GM18873 (cell line): ENCODE results near the gene SENP5.
A peak's percentile ranks its signal among the peaks of the same experiment; 100 is the strongest.

Source experiments
- ATAC-seq: cut with Tn5 transposase; IDR thresholded peaks from one replicate; pipeline ENCODE4 v1.9.1; 2021; ENCODE audit warnings: mild to moderate bottlenecking, moderate library complexity, moderate number of reproducible peaks; ENCODE audit not compliant: unreplicated experiment, low FRiP score

The SENP5 gene

DNA sequence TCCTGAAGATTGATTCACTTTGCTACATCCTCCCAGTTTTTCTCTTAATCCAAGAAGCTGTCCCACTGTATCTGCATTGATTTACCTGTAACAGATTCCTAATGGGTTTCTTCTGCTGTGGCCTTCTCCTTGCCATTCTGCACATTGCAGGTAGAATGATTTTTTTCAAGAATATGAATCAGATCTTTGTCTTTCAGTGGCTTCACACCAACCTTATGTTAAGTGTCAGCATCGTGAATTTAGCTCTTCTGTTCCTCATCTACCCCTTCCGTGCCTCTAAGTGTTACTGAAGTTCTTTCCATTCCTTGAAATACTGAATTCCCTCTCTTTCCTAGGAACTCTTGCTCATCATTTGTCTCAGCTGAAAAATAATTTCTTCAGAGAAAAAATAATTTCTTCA, 7.5 kb downstream of the SENP5 start:
- no peak for ATAC-seq

DNA sequence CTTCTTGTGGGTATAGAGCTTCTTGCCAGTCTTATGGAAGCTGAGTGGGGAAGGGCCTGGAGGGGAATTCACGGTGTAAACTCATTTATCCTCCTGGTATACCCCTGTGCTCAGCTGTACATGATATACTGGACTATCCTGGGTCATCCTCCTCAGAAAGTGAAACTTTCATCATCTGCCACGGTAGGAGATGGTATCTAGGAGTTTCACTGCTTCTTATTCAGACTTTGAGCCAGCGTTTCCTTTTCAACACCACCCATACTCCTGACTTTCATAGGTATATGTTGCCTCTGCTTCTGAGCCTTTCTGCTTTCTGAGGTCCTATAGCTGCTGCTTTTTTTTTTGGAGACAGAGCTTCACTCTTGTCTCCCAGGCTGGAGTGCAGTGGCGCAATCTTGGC, 15.6 kb downstream of the SENP5 start:
- ATAC-seq, result peak; percentile 56

DNA sequence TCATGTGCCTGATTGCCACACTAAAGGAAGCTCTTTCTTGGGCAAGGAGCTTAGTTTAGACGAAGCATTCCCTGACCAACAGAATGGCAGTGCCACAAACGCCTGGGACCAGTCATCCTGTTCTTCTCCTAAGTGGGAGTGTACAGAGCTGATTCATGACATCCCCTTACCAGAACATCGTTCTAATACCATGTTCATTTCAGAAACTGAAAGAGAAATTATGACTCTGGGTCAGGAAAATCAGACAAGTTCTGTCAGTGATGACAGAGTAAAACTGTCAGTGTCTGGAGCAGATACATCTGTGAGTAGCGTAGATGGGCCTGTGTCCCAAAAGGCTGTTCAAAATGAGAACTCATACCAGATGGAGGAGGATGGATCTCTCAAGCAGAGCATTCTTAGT, 18.4 kb downstream of the SENP5 start:
- no peak for ATAC-seq

DNA sequence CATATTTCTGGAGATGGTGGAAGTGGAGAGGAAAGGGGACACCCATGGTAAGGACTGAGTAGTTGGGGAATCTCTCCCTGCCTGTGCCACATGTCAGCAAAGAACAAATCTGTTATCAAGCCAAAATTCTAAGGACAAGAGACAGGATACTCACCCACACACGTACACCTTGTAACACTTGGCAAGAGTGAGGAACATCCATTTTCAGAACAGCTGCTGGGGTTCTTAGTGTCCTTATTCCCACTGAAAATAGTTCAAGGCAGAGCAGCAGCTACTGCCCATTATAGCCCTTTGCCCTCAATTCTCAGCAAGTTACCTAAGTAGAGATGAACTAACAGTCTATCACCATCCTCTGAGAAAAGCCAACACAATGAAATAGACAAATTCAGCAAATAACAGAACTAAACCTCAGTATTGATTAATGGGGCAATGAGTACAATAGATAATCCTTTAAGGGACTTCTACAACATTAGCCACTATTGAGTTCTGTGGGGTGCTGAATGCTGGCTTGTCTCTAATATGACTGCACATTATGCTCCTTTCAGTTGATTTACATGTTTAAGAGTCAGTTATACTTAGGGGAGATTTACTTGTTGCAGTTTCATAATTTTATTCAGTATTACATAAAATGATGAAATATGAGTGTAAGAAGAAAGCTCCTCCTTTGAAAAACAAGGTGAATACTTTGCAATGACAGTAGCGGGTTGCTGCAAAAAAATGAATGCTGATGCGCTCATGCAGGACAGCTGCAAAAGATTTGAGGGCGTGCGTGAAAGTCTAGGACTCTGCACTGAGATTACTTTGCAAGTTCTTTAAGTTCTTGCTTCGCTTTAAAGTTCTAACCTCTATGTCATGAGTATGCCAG, 22.4 kb downstream of the SENP5 start:
- ATAC-seq, result no peak

DNA sequence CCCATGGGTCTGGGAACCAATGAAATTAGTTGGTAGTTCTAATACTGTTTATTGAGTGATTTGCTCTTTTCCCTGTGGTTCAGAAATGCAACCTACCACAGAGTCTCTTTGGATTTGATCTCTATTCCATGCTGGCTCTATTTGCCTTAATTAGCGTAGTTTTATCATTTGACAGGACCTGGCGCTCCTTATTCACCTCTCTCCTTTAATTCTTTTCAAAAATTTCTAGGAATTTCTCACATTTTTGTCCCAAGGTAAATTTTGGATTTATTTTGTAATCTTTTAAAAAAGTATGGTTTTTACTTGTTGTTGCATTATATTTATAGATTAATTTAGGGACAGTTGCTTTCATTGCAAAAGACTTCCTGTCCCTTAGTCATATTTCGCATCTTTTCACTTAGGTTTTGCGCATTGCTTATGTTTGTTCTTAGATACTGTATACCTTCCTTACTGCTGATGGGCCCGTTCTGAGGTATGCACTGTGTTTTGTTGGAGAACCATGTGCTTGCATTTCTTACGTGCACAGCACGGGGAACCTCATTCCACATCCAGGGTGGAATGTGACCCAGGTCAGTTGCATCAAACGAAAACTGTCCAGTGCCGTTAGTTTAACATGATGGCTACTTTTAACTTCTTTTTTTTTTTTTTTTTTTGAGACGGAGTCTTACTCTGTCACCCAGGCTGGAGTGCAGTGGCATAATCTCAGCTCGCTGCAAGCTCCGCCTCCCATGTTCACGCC, 27.0 kb downstream of the SENP5 start:
- ATAC-seq, result no peak

DNA sequence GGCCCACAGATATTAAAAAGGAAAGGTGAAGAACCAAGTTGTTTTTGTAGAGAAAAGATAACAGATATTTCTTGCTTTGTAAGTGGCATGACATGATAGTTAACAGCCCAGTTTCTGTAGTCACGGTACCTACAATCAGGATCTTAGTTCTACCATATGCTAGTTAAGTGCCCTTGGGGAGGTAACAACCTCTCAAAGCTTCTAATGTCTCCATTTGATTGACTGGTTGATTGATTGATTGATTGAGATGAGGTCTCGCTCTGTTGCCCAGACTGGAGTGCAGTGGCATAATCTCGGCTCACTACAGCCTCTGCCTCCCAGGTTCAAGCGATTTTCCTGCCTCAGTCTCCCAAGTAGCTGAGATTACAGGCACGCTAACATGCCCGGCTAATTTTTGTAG, 28.5 kb downstream of the SENP5 start:
- no peak for ATAC-seq

DNA sequence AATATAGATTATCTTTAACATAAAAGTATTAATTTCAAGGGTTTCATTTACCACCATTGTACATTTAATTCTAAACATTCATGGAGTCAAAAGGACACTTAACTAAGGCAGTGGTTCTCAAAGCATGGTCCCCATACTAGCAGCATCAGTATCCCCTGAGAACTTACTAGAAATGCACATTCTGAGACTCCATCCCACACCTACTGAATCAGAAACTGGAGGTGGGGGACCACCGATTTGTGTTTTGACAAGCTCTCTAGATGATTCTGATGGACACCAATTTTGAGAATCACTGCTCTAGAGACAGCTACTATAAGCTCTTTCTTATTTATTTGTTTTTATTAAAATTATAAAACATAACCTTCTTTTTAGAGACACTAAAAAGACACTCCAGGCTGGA, 34.0 kb downstream of the SENP5 start:
- ATAC-seq, result no peak

DNA sequence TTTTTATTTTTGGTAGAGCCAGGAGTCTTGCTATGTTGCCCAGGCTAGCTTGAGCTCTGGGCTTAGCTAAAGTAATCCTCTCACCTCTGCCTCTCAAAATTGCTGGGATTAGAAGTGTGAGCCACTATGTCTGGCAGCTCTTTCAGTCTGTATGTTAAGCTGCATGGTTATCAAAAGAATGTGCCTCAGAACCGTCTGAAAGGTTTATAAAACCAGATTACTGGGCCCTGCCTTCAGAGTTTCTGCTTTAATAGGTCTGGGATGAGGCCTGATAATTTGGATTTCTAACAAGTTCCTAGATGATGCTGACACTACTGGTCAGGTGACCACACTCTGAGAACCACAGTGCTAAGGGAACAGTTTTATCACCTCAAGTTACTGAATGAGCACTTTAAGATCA, 34.6 kb downstream of the SENP5 start:
- no peak for ATAC-seq

DNA sequence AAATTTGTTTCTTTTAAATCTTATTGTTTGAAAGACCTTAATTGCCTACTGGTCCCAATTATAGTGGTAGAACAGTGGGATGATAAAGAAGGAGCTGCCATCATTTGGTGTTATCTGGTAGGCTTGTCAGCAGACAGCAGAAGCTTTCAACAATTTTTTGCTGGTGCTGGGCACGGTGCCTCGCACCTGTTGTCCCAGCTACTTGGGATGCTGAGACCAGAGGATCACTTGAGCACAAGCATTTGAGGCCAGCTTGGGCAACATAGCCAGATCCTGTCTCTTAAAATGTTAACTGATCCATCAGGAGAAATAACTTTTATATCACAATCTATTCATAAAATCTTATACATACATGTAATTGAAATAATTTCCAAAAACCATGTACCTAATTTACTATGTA, 36.0 kb downstream of the SENP5 start:
- no peak for ATAC-seq

DNA sequence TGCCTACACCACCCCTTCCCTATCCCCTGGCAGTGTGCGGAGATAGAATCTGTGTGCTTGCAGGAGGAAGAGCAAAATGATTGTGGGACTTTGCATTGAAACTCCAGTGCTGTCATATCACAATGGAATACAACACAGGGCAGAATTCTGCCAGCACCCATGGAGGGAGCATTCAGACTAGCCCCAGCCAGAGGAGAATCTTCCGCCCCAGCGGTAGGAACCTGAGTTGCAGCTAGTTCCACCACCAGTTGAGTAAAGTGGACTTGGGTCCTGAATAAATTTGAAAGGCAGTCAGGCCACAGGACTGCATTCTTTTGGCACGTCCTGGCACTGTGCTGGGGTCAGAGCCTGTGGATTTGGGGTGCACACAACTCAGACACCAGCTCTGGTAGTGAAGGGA, 47.1 kb downstream of the SENP5 start:
- ATAC-seq, result no peak

DNA sequence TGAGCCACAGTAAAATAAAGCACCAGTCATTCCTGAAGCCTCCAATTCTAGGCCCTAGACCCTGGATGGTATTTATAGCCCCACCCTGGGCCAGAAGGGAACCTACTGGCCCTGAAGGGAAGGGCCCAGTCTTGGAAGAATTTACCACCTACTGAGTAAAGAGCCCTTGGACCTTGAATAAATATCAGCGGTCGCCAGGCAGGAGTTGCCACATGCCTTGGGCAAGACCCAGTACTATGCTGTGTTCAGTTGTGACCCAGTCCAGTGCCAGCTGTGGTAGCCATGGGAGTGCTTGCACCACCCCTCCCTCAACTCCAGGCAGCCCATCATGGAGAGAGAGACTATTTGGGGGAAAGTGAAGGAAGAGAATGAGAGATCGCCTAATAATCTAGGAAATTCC, 47.7 kb downstream of the SENP5 start:
- no peak for ATAC-seq

DNA sequence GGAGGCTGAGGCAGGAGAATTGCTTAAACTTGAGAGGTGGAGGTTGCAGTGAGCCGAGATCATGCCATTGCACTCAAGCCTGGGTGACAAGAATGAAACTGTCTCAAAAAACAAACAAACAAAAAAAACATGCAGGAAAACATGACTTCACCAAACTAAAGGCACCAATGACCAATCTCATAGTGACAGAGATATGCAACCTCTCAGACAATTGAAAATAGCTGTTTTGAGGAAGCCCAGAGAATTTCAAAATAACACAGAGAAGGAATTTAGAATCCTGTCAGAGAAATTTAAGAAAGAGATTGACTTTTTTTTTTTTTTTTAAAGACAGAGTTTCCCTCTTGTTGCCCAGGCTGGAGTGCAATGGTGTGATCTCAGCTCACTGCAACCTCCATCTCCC, 48.5 kb downstream of the SENP5 start:
- no peak for ATAC-seq

DNA sequence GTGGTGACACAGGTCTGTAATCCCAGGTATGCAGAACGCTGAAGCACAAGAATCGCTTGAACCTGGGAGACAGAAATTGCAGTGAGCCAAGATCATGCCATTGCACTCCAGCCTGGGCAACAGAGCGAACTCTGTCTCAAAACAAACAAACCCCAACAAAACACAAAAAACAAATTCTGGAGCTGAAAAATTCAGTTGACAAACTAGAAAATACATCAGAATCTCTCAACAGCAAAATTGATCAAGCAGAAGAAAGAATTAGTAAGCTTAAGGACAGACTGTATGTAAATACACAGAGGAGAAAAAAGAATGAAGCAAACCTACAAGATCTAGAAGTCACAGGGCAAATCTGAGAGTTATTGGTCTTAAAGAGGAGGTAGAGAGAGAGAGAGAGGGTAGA, 49.3 kb downstream of the SENP5 start:
- ATAC-seq, result no peak

DNA sequence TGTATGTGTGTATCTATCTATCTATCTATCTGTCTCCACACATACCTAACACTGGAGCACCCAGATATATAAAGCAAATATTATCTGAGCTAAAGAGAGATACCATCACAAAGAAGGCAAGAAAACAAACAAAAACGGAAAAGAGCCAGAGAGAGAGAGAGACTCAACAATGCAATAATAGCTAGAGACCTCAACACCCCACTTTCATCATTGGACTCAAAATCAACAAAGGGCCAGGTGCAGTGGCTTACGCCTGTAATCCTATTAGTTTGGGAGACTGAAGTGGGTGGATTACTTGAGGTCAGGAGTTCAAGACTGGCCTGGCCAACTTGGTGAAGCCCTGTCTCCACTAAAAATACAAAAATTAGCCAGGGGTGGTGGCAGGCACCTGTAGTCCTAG, 51.2 kb downstream of the SENP5 start:
- no peak for ATAC-seq

DNA sequence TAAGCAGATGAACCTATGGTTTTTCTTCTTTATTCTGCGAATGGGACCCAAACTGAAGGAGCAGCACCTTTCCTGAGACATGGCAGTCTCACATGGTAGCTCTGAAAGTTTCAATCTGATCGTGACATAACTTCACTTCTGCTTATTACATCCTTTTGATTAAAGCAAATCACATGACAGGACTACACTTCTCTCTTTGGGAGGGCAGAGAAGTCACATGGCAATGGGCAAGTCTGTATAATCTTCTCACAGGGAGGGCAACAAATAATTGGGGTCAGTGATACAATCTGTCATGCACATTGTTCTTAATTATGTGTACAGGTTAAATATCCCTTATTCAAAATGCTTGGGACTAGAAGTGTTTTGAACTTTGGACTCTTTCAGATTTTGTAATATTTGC, 53.0 kb downstream of the SENP5 start:
- ATAC-seq, result no peak

DNA sequence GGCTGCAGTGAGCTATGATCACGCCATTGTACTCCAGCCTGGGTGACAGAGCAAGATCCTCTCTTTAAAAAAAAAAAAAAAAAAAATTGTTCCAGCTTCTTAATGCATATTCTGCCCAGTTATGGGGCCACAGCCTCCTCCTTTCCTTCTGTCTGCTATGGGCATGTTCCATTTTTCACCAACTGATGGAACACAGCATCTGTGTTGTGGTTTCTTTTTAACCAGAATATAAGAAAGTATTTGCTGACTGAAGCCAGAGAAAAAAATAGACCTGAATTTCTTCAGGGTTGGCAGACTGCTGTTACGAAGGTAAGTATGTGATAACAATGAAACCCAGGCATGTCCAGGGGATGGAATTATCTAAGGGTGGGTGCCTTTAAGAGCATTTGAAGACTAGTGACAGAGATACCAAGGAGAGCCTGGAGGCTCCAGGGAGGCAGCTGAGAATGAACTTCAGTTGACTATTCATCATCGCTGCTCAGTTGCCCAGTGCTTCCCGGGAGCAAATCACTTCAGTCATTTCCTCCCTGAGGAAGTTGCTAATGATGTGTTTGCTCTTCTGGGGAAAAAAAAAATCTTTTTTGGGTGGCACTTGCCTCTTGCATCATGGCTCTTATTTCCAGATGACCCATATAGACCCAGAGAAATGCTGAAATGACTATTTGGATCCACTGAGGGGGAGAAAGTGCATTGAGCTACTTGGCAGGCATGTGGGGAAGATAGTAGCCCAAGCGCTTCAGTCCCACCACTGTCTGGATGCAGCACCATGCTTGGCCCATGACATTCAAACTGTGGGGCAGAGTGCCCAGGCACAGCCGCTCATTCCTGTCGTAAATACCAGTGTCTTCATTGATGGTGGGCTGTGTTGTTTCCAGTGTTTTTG, 60.1 kb downstream of the SENP5 start:
- ATAC-seq, result no peak

DNA sequence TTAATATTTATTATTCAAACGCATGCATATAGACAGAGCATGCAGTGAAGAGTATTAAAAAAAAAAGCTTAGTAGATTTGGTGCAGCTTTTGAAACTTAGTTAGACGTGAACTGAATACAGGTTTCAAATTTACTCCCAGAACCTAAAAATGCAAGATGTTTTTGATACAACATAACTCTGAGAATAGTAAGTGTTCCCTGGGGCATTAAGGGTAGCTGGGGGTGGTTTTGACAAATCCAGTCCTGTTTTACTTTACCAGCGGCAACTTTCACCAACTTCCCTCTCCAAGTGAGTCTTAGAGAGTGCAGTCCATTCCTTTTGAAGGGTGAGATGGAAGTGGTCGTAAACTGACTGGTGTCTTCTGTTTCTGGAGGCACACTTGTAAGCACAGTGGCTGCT, 63.4 kb downstream of the SENP5 start:
- no peak for ATAC-seq

DNA sequence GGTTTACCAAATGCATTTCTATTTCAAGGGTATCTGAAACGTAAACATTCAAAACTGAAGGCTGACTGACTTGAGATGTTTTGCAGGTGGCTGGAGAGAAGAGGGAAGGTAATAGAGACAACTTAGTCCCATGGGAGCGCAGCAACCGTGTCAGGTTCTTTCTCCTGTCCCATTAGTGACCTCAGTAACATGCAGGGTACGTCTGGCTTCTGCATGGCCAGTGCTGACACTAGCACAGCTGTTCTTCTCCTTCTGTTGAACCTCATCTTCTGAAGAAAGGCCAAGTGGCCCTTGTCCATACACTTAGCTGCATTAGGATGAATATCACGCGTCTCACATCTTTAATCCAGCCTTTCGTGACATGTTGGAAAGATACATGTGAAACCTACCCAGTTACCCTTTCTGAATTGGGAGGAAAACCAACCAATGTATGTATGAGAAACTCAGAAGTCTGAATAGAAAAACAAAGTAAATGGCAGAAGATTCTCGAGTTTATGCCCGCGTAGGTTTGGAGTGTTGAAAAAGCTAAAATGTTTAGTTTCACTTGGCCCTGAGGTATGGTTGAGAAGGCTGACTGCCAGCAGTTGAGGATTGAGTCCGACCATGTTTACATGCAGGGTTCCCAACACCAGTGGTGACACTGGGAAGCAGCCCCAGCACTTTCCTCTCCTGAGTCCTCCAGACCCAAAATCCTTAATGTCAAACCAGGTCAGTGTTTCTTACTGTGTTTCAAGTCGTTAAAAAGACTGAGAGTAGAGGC, 64.3 kb downstream of the SENP5 start:
- no peak for ATAC-seq

DNA sequence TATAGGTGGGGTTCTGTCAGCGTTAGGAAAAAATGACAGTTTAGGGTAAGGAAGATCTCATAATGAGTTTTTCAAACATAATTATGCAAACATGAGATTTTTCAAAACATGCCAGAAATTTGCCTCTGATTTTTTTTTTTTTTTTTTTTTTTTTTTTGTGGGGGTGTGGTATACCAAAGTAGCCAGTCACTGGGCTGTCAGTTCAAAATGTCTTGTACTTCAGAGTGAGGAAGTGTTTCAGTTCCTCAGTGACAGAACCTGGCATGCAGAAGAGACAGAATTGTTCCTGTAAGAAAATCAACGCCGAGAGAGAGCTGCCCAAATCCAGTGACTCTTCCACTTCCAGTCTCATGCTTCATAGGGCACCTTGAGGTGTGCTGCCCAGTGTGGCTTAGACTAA, 64.9 kb downstream of the SENP5 start:
- ATAC-seq, result no peak

DNA sequence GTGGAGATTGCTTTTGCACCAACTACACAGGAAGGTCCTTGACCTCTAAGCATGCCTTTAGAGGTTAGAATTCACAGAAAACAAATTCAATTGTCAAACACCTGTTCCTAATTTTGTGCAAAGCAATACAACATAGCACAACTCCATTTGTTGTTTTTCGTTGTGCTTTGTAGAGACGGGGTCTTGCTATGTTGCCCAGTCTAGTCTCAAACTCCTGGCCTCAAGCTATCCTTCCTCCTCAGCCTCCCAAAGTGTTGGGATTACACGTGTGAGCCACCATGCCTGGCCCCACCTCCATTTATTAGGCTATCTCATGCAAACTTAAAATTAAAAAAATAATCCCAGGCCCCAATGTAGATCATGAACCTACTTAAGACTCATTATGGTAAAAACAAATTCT, 68.6 kb downstream of the SENP5 start:
- no peak for ATAC-seq
